GM13977 (cell line): ENCODE results near the gene ZNF140.

Experiments
- DNase-seq: peaks from one replicate; pipeline ENCODE4 v3.0.0; 2012; ENCODE audit warnings: low spot score
- in situ Hi-C: fragments of 300-500 bp; cut with MboI; formaldehyde crosslinking; loops from one replicate; pipeline ENCODE4 v1.12.0; 2022; ENCODE audit warnings: low sequenced_read_pairs, low pct_unique_long_range_greater_than_20kb, mixed read lengths, inconsistent platforms; ENCODE audit not compliant: unreplicated experiment
- TF ChIP-seq, protein P1 (sequence below): IDR thresholded peaks from 2 replicates; pipeline ENCODE4 v1.5.1; 2012; ENCODE audit warnings: mild to moderate bottlenecking, control low read depth; ENCODE audit not compliant: insufficient read depth; ENCODE audit errors: extremely low read depth, missing control alignments

Gene ZNF140

DNA sequence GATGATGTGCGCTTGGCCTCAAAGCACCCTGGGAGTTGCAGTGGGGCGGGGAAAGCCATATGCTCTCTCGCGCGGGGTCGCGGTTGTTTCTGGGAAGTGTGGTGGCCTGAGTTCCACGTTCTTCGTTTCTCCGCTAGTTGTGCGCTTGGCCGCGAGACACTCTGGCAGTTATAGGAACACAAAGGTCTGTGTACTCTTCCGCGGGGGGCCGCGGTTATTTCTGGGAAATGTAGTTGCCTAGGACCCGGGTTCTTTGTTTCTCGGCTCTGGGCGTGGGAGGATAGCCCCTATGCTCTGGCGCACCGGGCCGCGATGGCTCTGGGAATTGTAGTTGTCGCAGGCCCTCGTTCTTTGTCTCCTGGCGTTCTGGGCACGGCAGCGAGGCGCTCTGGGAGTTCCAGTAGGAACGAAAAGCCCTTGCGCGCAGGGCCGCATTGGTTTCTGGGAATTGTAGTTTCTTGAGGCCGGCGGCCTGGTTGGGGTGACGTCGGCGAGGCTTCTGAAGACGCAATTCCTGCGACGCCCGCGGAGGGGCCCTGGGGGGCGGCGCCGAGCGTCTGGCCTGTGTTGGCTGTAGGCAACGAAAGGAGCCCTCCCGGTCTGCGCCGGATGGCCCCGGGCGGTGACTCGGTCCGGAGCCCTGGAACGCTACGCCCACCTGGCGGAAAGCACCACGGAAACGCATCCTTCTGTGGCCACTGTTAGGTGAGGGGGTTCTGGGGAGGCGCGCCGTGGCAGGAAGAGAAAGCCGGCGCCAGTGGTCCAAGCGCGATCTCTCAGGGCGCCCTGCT lies at the start of gene ZNF140:
Gene ZNF140, plus strand, starts transcription at position 556 of the 791 bp plus-strand sequence. CDS start 398 bp downstream, outside the sequence.
- DNase-seq: peak; percentile 88
- TF ChIP-seq, protein P1, sequence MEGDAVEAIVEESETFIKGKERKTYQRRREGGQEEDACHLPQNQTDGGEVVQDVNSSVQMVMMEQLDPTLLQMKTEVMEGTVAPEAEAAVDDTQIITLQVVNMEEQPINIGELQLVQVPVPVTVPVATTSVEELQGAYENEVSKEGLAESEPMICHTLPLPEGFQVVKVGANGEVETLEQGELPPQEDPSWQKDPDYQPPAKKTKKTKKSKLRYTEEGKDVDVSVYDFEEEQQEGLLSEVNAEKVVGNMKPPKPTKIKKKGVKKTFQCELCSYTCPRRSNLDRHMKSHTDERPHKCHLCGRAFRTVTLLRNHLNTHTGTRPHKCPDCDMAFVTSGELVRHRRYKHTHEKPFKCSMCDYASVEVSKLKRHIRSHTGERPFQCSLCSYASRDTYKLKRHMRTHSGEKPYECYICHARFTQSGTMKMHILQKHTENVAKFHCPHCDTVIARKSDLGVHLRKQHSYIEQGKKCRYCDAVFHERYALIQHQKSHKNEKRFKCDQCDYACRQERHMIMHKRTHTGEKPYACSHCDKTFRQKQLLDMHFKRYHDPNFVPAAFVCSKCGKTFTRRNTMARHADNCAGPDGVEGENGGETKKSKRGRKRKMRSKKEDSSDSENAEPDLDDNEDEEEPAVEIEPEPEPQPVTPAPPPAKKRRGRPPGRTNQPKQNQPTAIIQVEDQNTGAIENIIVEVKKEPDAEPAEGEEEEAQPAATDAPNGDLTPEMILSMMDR: peak; percentile 23
- in situ Hi-C loops: no loop called here

DNA sequence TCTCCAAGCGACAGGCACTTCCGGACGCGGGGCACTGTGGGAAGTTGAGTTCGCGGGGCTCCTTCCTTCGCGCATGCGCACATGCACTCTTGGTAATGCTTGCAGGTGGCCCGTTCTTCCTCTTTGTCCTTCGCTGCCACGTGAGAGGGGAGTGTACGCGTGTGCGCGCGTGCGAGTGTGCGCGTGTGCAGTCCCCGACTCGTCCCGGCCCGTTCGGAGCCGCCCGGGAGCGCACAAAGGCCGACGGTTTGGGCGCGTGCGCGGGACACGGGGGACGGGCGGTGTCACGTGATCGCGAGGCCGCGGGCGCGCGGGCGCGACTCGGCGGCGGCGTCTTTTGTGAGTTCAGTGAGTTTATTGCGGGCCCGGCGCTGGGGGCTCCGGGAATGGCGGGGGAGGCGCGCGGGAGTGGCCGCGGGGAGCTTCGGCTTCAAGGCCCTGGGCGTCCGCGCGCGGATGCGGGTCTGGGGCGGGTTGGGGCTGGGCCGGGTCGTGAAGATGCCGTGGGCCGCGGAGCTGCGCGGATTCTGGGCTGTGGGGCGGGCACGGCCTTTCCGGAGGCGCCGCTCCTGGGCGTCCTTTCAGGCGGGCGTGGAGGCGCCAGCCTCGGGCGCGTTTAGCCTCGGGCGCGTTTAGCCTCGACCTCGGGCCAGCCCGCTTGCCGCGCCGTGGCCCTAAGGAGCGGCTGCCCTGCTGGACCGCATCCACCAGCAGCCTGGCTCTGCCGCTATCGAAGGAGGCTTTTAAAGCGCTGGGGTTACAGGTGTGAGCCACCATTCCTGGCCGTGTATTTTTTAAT lies 43.3 kb upstream of the ZNF140 start, which contains the start of gene ZNF84:
Gene ZNF84, plus strand, starts transcription at position 303 of the 799 bp plus-strand sequence. CDS start 3,959 bp downstream, outside the sequence.
- peak; percentile 91 for DNase-seq
- TF ChIP-seq, protein P1: no peak
- in situ Hi-C loops: no loop called here

DNA sequence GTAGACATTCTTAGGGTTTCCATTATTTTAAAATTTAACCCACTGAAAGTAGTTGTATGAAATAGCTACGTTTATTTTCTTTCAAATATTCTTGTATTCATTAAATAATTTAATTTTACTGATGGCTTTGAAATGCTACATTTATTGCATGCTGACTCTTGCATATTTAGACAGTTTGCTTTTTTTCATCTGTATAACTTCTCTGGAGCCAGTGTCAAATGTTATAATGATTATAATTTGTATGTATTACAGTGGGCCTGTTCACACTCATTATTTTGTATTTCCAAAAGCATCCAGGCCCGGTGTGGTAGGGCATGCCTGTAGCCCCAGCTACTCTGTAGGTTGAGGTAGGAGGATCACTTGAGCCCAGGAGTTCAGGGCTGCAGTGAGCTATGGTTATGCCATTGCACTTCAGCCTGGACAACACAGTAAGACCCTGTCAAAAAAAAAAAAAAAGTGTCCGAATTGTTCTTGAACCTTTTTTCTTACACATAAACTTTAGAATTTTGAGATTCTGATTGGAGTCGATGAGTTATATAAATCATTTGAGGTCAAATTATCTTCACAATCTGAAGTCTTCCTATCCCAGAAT lies 42.5 kb upstream of the ZNF140 start:
- in situ Hi-C loops: no loop called here

DNA sequence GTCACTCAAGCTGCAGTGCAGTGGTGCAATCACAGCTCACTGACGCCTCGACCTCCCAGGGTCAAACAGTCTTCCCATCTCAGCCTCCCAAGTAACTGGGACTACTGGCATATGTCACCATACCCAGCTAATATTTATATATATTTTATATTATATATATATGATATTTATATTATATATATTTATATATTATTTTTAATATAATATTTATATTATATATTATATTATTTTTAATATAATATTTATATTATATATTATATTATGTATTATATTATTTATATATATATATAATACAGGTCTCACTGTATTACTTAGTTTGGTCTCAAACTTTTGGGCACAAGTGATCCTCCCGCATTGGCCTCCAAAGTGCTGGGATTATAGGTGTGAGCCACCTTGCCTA lies 34.0 kb upstream of the ZNF140 start:
- TF ChIP-seq, protein P1: no peak
- no peak for DNase-seq
- in situ Hi-C loops: no loop called here

More for the DNA sequence above, 42.5 kb upstream of the ZNF140 start:
- TF ChIP-seq, protein P1: no peak
- no peak for DNase-seq

DNA sequence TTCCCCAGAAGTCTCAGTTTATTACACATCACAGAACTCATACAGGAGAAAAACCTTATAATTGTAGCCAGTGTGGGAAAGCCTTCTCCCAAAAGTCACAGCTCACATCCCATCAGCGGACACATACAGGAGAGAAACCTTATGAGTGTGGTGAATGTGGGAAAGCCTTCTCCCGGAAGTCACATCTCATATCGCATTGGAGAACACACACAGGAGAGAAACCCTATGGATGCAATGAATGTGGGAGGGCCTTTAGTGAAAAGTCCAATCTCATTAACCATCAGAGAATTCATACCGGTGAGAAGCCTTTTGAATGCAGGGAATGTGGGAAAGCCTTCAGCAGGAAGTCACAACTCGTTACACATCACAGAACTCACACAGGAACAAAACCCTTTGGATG lies 23.3 kb upstream of the ZNF140 start:
- in situ Hi-C loops: no loop called here
- DNase-seq: no peak
- TF ChIP-seq, protein P1: no peak
